ENCODE results near the gene KLHDC7B. TPM values are rescaled to one million over a fixed set of nuclear protein-coding genes. Genes with fewer than 3 reads are reported as not detected.
"Not testable (repeated sequence)": the region's sequence is repeated elsewhere in the genome, so short reads cannot be mapped to it uniquely, and the experiment has no call there.

The KLHDC7B gene
- total RNA-seq, 1 experiment from 2014 or later, result 1.6 TPM

- BruUV-seq (replicated peaks), result no TSS peak
- H3K9me3 Mint-ChIP-seq (ENCODE audit: low read depth, unreplicated experiment), result no peaks in the 10 kb centered on the region
- no peaks in the 10 kb centered on the region for H3K4me1 Mint-ChIP-seq (ENCODE audit: low read depth, unreplicated experiment)
- no peak for DNase-seq
- no peak overlapping the region for H3K27ac Mint-ChIP-seq (ENCODE audit: unreplicated experiment)
- H3K27me3 Mint-ChIP-seq (ENCODE audit: unreplicated experiment), result no peaks in the 10 kb centered on the region
- intact Hi-C loops (cut with micrococcal nuclease; ENCODE audit: unreplicated experiment), result no loop called here
- no peak overlapping the region for H3K4me3 Mint-ChIP-seq (ENCODE audit: low read depth, unreplicated experiment)
- H3K36me3 Mint-ChIP-seq (ENCODE audit: insufficient read depth, unreplicated experiment), result peaks cover 18% of the 10 kb centered on the region
- CTCF ChIA-PET, result interaction anchor here (0.6 kb wide), 1 partner anchor 126 kb away, joined by 4 read pairs; no protein-coding TSS in a partner anchor
- no peak for TF ChIP-seq CTCF (IDR thresholded peaks at IDR 0.05; ENCODE audit: unreplicated experiment)
Measured at GRCh38 chr22:50516891-50517290, 28.8 kb upstream of the KLHDC7B start.

GRCh38 chr22:50517495-50518260 lies 28.0 kb upstream of the KLHDC7B start:
- H3K4me1 Mint-ChIP-seq (ENCODE audit: low read depth, unreplicated experiment), result no peaks in the 10 kb centered on the region
- peaks cover 24% of the 10 kb centered on the region for H3K36me3 Mint-ChIP-seq (ENCODE audit: insufficient read depth, unreplicated experiment)

GRCh38 chr22:50518606-50519005 lies 27.1 kb upstream of the KLHDC7B start:
- Mint-ChIP-seq H3K4me3 (ENCODE audit: low read depth, unreplicated experiment) (no peak overlapping the region), H3K27me3 (ENCODE audit: unreplicated experiment) (no peaks in the 10 kb centered on the region), H3K9me3 (ENCODE audit: low read depth, unreplicated experiment) (no peaks in the 10 kb centered on the region), H3K36me3 (ENCODE audit: insufficient read depth, unreplicated experiment) (peaks cover 34% of the 10 kb centered on the region), H3K27ac (ENCODE audit: unreplicated experiment) (no peak overlapping the region), H3K4me1 (ENCODE audit: low read depth, unreplicated experiment) (no peaks in the 10 kb centered on the region)
- DNase-seq, result no peak
- no peak for TF ChIP-seq CTCF (IDR thresholded peaks at IDR 0.05; ENCODE audit: unreplicated experiment)
- BruUV-seq (replicated peaks), result no TSS peak
- CTCF ChIA-PET, result no interaction called here
- intact Hi-C loops (cut with micrococcal nuclease; ENCODE audit: unreplicated experiment), result no loop called here

More at GRCh38 chr22:50517495-50518260, 28.0 kb upstream of the KLHDC7B start:
- Mint-ChIP-seq H3K9me3 (ENCODE audit: low read depth, unreplicated experiment) (no peaks in the 10 kb centered on the region), H3K27me3 (ENCODE audit: unreplicated experiment) (no peaks in the 10 kb centered on the region), H3K27ac (ENCODE audit: unreplicated experiment) (no peak overlapping the region), H3K4me3 (ENCODE audit: low read depth, unreplicated experiment) (no peak overlapping the region)
- intact Hi-C loops (cut with micrococcal nuclease; ENCODE audit: unreplicated experiment), result no loop called here
- CTCF ChIA-PET, result interaction anchor here (0.6 kb wide), 1 partner anchor 125 kb away, joined by 4 read pairs; no protein-coding TSS in a partner anchor
- BruUV-seq (replicated peaks), result no TSS peak
- no peak for TF ChIP-seq CTCF (IDR thresholded peaks at IDR 0.05; ENCODE audit: unreplicated experiment)
- DNase-seq, result no peak

GRCh38 chr22:50519151-50519550 lies 26.5 kb upstream of the KLHDC7B start:
- BruUV-seq (replicated peaks), result no TSS peak
- Mint-ChIP-seq H3K4me1 (ENCODE audit: low read depth, unreplicated experiment) (peaks cover under 1% of the 10 kb centered on the region), H3K4me3 (ENCODE audit: low read depth, unreplicated experiment) (no peak overlapping the region), H3K27ac (ENCODE audit: unreplicated experiment) (no peak overlapping the region), H3K27me3 (ENCODE audit: unreplicated experiment) (no peaks in the 10 kb centered on the region), H3K9me3 (ENCODE audit: low read depth, unreplicated experiment) (no peaks in the 10 kb centered on the region), H3K36me3 (ENCODE audit: insufficient read depth, unreplicated experiment) (peaks cover 39% of the 10 kb centered on the region)
- intact Hi-C loops (cut with micrococcal nuclease; ENCODE audit: unreplicated experiment), result no loop called here
- no peak for DNase-seq
- CTCF ChIA-PET, result interaction anchor here (0.6 kb wide), 1 partner anchor 124 kb away, joined by 5 read pairs; no protein-coding TSS in a partner anchor
- no peak for TF ChIP-seq CTCF (IDR thresholded peaks at IDR 0.05; ENCODE audit: unreplicated experiment)

- H3K4me3 Mint-ChIP-seq (ENCODE audit: low read depth, unreplicated experiment); CTCF ChIA-PET; BruUV-seq (replicated peaks); DNase-seq; H3K27me3 Mint-ChIP-seq (ENCODE audit: unreplicated experiment); intact Hi-C loops (cut with micrococcal nuclease; ENCODE audit: unreplicated experiment); H3K27ac Mint-ChIP-seq (ENCODE audit: unreplicated experiment); H3K9me3 Mint-ChIP-seq (ENCODE audit: low read depth, unreplicated experiment): not testable (repeated sequence)
- H3K4me1 Mint-ChIP-seq (ENCODE audit: low read depth, unreplicated experiment), result peaks cover 10% of the 10 kb centered on the region
- H3K36me3 Mint-ChIP-seq (ENCODE audit: insufficient read depth, unreplicated experiment), result peaks cover 49% of the 10 kb centered on the region
Measured at GRCh38 chr22:50520184-50520583, 25.5 kb upstream of the KLHDC7B start.
